Tibial nerve (tissue), 4 donors: Measurements from ENCODE around the gene CLIP2. TPM values are rescaled to one million over a fixed set of nuclear protein-coding genes. Genes with fewer than 3 reads are reported as not detected.
"Not testable (repeated sequence)": the region's sequence is repeated elsewhere in the genome, so short reads cannot be mapped to it uniquely, and the experiment has no call there.

Experiments
- DNase-seq, 2 donors: peaks; one replicate each; pipeline ENCODE4 v3.0.0-alpha.2; 2019; ENCODE audit warnings: low spot score in 2 of 2
- H3K27ac ChIP-seq, 4 donors: fragments of 200-600 bp; sonication (generic) in 3 of 4; one replicate each; pipeline ENCODE4 v1.5.1; 2017 to 2019; ENCODE audit warnings: mild to moderate bottlenecking in 1 of 4
- H3K27me3 ChIP-seq, 2 donors: fragments of 200-600 bp; sonication (generic) in 1 of 2; one replicate each; pipeline versions ENCODE4 v1.5.1 to v1.6.0; 2017 to 2019
- H3K36me3 ChIP-seq, 3 donors: fragments of 200-600 bp; sonication (generic); one replicate each; pipeline ENCODE4 v1.5.1; 2018 to 2019
- H3K4me1 ChIP-seq, 4 donors: fragments of 200-600 bp; sonication (generic) in 3 of 4; one replicate each; pipeline ENCODE4 v1.5.1; 2017 to 2019
- H3K4me3 ChIP-seq, 4 donors: fragments of 200-600 bp; sonication (generic) in 3 of 4; one replicate each; pipeline ENCODE4 v1.5.1; 2017 to 2019; ENCODE audit warnings: mild to moderate bottlenecking in 1 of 4, moderate library complexity in 1 of 4
- H3K9me3 ChIP-seq, 4 donors: fragments of 200-600 bp; sonication (generic) in 3 of 4; one replicate each; pipeline ENCODE4 v1.5.1; 2017 to 2019
- CTCF ChIP-seq, 5 experiments: fragments of 200-600 bp in 3 of 5; fragments of 450-650 bp in 2 of 5; sonication (generic) in 3 of 5; IDR thresholded peaks; one replicate each; pipeline ENCODE4 v1.5.1; 2016 to 2019; ENCODE audit warnings: antibody characterized with exemption in 5 of 5, mild to moderate bottlenecking in 3 of 5, moderate library complexity in 2 of 5
- EP300 ChIP-seq, 2 donors: sonication (generic); formaldehyde crosslinking; IDR thresholded peaks; one replicate each; pipeline ENCODE4 v1.6.1; 2017; ENCODE audit warnings: antibody characterized with exemption in 2 of 2, mild to moderate bottlenecking in 1 of 2
- POLR2A ChIP-seq, 2 donors: fragments of 450-650 bp; IDR thresholded peaks; one replicate each; pipeline ENCODE4 v1.6.1; 2017; ENCODE audit warnings: antibody characterized with exemption in 2 of 2, mild to moderate bottlenecking in 2 of 2, moderate library complexity in 2 of 2
- WGBS, 2 donors: methylation state at CpG; one replicate each; pipeline ENCODE4 v1.1.5; 2018; 5-methylcytosine and 5-hydroxymethylcytosine counted together
- total RNA-seq, 4 donors: library from RNA; depleted of rRNA; stranded (reverse); fragments of >200 nt; gene quantifications; one replicate each; pipeline ENCODE4 v1.1.0, GENCODE V29; 2016

CLIP2 gene
- total RNA-seq, 4 donors from 2014 or later = 42.0 to 48.3 (median 46.3) TPM

GRCh38 chr7:74400420-74401136, 111.4 kb downstream of the CLIP2 start:
- Histone ChIP-seq H3K36me3 (peaks cover 0 to 88% (median 4%) of the 10 kb centered on the region in 3 donors), H3K9me3 (peaks cover 0 to 3% (median 0%) of the 10 kb centered on the region in 4 donors), H3K4me1 (no peaks in the 10 kb centered on the region), H3K27me3 (no peaks in the 10 kb centered on the region), H3K4me3 (no peak overlapping the region), H3K27ac (peak overlapping the region in 1 of 4 donors; percentile 24)
- WGBS, 2 donors = 88 to 89% methylated on average over 21 to 22 of the region's 22 CpGs
- TF ChIP-seq EP300 (IDR thresholded peaks at IDR 0.05) (no peak), POLR2A (IDR thresholded peaks at IDR 0.05) (no peak), CTCF (IDR thresholded peaks at IDR 0.05) (no peak)
- DNase-seq = no peak

DNA sequence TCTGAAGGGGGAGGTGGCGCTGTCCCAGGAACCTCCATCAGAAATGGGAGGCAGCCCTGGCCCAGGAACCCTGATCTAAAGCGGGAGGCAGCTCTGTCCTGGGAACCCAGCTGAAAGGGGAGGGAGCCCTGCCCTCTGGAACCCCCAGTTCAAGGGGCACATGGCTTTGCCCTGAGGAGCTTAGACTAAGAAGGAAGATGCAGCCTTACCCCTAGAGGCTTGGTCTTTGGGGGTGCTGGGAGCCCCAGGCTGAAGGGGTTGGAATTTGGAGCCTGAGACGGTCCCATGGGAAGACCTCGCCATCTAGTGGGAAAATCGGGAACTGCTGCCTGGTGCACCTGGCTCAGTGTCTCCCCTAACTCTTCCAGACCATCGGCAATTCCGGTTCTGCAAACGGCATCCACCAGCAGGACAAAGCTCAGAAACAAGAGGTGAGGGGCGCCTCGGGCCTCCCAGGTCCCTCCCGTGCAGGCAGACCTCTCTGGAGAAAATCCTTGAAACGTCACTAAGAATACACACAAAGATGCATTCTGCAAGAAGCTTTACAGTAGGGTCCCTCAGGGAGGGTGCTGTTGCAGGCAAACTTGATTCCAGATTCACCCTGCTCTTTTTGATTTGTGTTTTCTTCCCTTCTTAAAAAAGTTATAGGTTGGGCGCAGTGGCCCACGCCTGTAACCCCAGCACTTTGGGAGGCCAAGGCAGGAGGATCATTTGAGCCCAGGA, 112.1 kb downstream of the CLIP2 start:
- Histone ChIP-seq H3K9me3 (no peaks in the 10 kb centered on the region), H3K4me1 (no peaks in the 10 kb centered on the region), H3K27me3 (no peaks in the 10 kb centered on the region), H3K36me3 (peaks cover 0 to 88% (median 4%) of the 10 kb centered on the region in 3 donors), H3K27ac (peak overlapping the region in 1 of 4 donors; percentile 24), H3K4me3 (no peak overlapping the region)
- DNase-seq = peak; percentile 61 to 86
- WGBS, 2 donors = 31 to 34% methylated on average over 12 to 14 of the region's 14 CpGs
- TF ChIP-seq EP300 (IDR thresholded peaks at IDR 0.05) (no peak), CTCF (IDR thresholded peaks at IDR 0.05) (peak; percentile 94 to 99 (median 95)), POLR2A (IDR thresholded peaks at IDR 0.05) (no peak)

DNA sequence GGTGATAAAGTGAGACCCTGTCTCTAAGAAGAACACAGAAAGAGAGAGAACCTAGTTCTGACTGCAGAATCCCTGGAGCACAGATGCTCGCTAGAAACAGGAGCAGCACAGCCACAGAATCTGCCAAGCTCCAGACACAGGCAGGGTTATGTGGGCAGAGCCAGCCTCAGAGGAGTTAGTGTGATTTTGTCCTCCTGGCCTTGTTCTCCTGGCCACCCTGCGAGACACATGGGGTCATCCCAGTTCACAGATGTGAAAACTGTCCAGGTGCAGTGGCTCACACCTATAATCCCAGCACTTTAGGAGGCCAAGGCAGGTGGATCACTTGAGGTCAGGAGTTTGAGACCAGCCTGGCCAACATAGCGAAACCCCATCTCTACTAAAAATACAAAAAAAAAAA, 113.5 kb downstream of the CLIP2 start:
- not testable (repeated sequence) for H3K9me3 ChIP-seq, DNase-seq, H3K4me3 ChIP-seq, H3K27ac ChIP-seq, H3K4me1 ChIP-seq, H3K27me3 ChIP-seq
- H3K36me3 ChIP-seq = peaks cover 0 to 78% (median 4%) of the 10 kb centered on the region in 3 donors
- 79 to 97% methylated on average over 3 of the region's 3 CpGs for WGBS, 2 donors

DNA sequence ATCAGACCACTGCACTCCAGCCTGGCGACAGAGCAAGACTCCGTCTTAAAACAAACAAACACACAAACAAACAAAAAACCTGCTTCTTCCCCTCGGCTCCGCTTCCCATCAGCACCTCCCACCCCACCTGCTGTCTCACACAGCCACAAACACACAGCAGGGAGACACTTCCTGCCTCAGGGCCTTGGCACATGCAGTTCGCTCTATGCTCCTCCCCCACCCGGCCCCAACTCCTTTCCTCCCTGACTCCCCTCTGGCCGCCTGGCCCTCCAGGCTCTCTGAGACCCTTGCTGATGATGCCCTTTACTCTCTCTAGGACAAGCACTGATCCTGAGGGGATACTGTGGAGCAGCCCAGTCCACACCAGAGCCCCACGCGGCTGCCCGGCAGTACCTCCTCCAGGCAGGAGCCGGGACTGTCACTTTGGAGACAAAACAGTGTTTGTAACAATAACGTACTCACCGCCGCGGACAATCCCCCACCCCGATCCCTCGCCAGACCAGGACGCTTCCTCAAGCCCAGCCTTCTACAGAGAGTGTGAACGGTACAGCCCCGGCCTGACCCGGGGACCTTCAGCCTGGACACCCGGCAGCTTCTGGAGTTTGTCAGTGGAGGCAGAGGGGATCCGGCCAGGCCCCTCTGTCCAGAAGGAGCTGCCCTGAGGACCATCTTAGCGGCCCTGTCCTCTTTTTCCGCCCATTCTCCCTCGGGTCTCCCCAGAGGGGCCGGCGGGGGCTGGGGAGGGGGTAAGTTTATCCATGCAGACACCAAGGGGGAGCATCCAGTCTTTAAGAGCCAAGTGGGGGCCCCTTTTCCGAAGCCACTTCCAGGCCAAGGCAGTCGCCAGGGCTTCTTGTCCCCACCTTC, 114.5 kb downstream of the CLIP2 start:
- no peak overlapping the region for H3K27ac ChIP-seq
- DNase-seq = no peak
- no peak overlapping the region for H3K4me3 ChIP-seq
- WGBS, 2 donors = 84 to 86% methylated on average over 22 to 30 of the region's 30 CpGs
- no peaks in the 10 kb centered on the region for H3K4me1 ChIP-seq
- peaks cover 0 to 68% (median 0%) of the 10 kb centered on the region in 3 donors for H3K36me3 ChIP-seq
- no peaks in the 10 kb centered on the region for H3K27me3 ChIP-seq
- TF ChIP-seq POLR2A (IDR thresholded peaks at IDR 0.05) = no peak
- TF ChIP-seq EP300 (IDR thresholded peaks at IDR 0.05) = no peak
- TF ChIP-seq CTCF (IDR thresholded peaks at IDR 0.05) = no peak
- no peaks in the 10 kb centered on the region for H3K9me3 ChIP-seq

- Histone ChIP-seq H3K4me1 (no peaks in the 10 kb centered on the region), H3K36me3 (peaks cover 0 to 62% (median 0%) of the 10 kb centered on the region in 3 donors), H3K27me3 (no peaks in the 10 kb centered on the region), H3K9me3 (no peaks in the 10 kb centered on the region), H3K27ac (no peak overlapping the region), H3K4me3 (no peak overlapping the region)
- DNase-seq = no peak
- 87 to 88% methylated on average over 3 to 8 of the region's 8 CpGs for WGBS, 2 donors
- no peak for TF ChIP-seq POLR2A (IDR thresholded peaks at IDR 0.05)
- no peak for TF ChIP-seq CTCF (IDR thresholded peaks at IDR 0.05)
- TF ChIP-seq EP300 (IDR thresholded peaks at IDR 0.05) = no peak
These were observed 115.1 kb downstream of the CLIP2 start for GRCh38 chr7:74404388-74404700.
